ENCODE data around the gene KIF20A.
"Not testable (repeated sequence)": the region's sequence is repeated elsewhere in the genome, so short reads cannot be mapped to it uniquely, and the experiment has no call there.

The KIF20A gene

GRCh38 chr5:138141734-138142133, 37.2 kb upstream of the KIF20A start:
- no peak overlapping the region for H3K4me3 ChIP-seq (ENCODE audit: low read depth, low read length)
- no peak for DNase-seq (ENCODE audit: low read depth)
- TF ChIP-seq CTCF (IDR thresholded peaks at IDR 0.05; ENCODE audit: low read depth, low read length, missing control alignments): no peak

- DNase-seq (ENCODE audit: low read depth): not testable (repeated sequence)
These were observed 35.3 kb upstream of the KIF20A start for GRCh38 chr5:138143578-138143977.

DNA sequence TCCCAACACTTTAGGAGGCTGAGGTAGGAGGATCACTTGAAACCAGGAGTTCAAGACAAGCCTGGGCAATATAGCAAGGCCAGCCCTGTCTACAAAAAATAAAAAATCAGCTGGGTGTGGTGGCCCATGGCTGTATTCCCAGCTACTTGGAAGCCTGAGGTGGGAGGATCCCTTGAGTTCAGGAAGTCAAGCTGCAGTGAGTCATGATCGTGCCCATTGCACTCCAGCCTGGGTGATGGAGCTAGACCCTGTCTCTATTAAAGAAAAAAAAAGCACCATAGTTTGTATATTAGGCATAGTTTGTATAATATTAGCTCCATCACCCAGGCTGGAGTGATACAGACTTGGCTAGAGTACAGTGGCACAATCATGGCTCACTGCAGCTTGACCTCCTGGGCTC, 30.1 kb upstream of the KIF20A start:
- TF ChIP-seq CTCF (IDR thresholded peaks at IDR 0.05; ENCODE audit: low read depth, low read length, missing control alignments): no peak
- DNase-seq (ENCODE audit: low read depth): no peak
- no peak overlapping the region for H3K4me3 ChIP-seq (ENCODE audit: low read depth, low read length)

More at GRCh38 chr5:138143578-138143977, 35.3 kb upstream of the KIF20A start:
- not testable (repeated sequence) for H3K4me3 ChIP-seq (ENCODE audit: low read depth, low read length)

DNA sequence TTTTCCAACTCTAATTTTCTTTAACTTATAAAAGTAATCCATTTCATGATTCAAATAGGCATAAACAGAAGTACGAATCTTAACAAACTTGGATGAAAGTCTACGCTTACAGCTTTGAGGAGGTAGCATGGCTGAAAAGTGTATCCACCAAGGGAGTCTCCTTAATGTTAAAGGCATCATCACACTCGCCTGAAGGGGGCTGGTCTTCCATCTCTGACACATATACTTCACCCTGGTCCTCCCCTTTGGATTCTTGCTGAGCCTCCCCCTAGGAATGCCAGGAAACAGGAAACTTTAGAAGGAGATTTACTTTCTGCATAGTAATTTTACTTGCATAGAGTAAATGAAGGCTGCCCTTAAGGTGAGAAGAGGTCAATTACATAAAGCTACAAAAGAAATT, 29.4 kb upstream of the KIF20A start:
- H3K4me3 ChIP-seq (ENCODE audit: low read depth, low read length): no peak overlapping the region
- TF ChIP-seq CTCF (IDR thresholded peaks at IDR 0.05; ENCODE audit: low read depth, low read length, missing control alignments): no peak
- DNase-seq (ENCODE audit: low read depth): no peak

- DNase-seq (ENCODE audit: low read depth); H3K4me3 ChIP-seq (ENCODE audit: low read depth, low read length): not testable (repeated sequence)
These were observed 22.9 kb upstream of the KIF20A start for GRCh38 chr5:138155977-138156376.

DNA sequence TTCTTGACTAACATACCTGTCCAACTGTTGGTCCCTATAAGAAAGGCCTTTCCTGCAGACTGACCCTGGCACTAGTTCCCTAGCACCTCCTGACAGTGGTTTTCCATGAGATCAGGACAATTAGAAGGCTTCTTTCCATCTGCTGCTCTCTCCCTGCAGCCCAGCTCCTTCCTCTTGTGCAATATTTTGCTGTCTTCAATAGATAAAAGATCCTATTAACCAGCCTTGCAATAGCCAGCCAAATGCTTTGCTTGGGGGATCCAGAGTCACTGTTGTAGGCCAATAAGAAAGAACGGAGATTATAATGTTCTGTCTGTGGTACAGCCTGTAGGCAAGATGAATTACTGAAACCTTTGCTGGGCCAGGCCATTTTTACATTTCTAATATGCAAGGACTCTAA, 21.3 kb upstream of the KIF20A start:
- no peak for DNase-seq (ENCODE audit: low read depth)
- H3K4me3 ChIP-seq (ENCODE audit: low read depth, low read length): no peak overlapping the region
- no peak for TF ChIP-seq CTCF (IDR thresholded peaks at IDR 0.05; ENCODE audit: low read depth, low read length, missing control alignments)

DNA sequence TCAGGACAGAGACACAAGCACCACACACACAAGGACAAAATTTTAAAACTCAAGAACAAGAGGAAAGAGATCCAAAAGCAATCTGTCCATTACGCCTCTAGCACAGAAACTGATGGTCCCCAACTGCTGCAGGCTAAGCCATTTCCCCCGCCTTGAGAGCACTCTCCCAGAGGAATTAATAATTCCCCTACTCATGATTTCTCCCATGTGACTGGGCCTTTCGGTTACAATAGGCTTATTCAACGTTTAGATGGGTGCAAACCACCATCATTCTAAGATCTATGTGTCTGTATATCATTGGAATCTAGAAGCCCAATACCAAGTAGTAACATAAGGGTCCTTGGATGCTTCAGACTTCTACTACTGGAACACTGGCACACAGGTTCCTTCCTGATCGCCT, 19.2 kb upstream of the KIF20A start:
- DNase-seq (ENCODE audit: low read depth): no peak
- no peak overlapping the region for H3K4me3 ChIP-seq (ENCODE audit: low read depth, low read length)
- TF ChIP-seq CTCF (IDR thresholded peaks at IDR 0.05; ENCODE audit: low read depth, low read length, missing control alignments): no peak

- no peak for TF ChIP-seq CTCF (IDR thresholded peaks at IDR 0.05; ENCODE audit: low read depth, low read length, missing control alignments)
- no peak overlapping the region for H3K4me3 ChIP-seq (ENCODE audit: low read depth, low read length)
- no peak for DNase-seq (ENCODE audit: low read depth)
These were observed 18.2 kb upstream of the KIF20A start for GRCh38 chr5:138160706-138161105.
